HepG2 (cell line): ENCODE measurements around the gene EEA1.

ENCODE experiments used
- ATF4 ChIP-seq, 2 experiments: fragments of 450-650 bp in 1 of 2; sonication (generic) in 1 of 2; formaldehyde crosslinking; IDR thresholded peaks; 2 replicates each; pipeline versions ENCODE4 v1.5.0 to v1.8.0; 2020 to 2022; ENCODE audit warnings: mild to moderate bottlenecking in 1 of 2, missing genetic modification reagents in 1 of 2
- CTCF ChIP-seq: sonication (generic); formaldehyde crosslinking; IDR thresholded peaks from 2 replicates; pipeline ENCODE4 v1.5.0; 2020; ENCODE audit warnings: mild to moderate bottlenecking, missing genetic modification reagents, moderate library complexity
- HOXA3 ChIP-seq: sonication (generic); formaldehyde crosslinking; IDR thresholded peaks from 2 replicates; pipeline ENCODE4 v1.5.0; 2020; ENCODE audit warnings: missing genetic modification reagents
- KLF13 ChIP-seq: sonication (generic); formaldehyde crosslinking; IDR thresholded peaks from 2 replicates; pipeline ENCODE4 v1.4.0; 2020; ENCODE audit warnings: mild to moderate bottlenecking, missing genetic modification reagents
- MEF2D ChIP-seq: sonication (generic); formaldehyde crosslinking; IDR thresholded peaks from 2 replicates; pipeline ENCODE4 v1.5.1; 2020; ENCODE audit warnings: mild to moderate bottlenecking, missing genetic modification reagents
- RAD51 ChIP-seq: fragments of 450-650 bp; IDR thresholded peaks from 2 replicates; pipeline ENCODE4 v1.6.1; 2016; ENCODE audit warnings: borderline replicate concordance
- STAT5B ChIP-seq: sonication (generic); formaldehyde crosslinking; IDR thresholded peaks from 2 replicates; pipeline ENCODE4 v1.4.0; 2020; ENCODE audit warnings: missing genetic modification reagents
- ZNF274 ChIP-seq: sonication (generic); formaldehyde crosslinking; IDR thresholded peaks from 2 replicates; pipeline ENCODE4 v1.5.1; 2020; ENCODE audit warnings: mild to moderate bottlenecking, missing genetic modification reagents
- ZNF816 ChIP-seq: sonication (generic); formaldehyde crosslinking; IDR thresholded peaks from 2 replicates; pipeline ENCODE4 v1.8.0; 2022; ENCODE audit warnings: missing genetic modification reagents, mild to moderate bottlenecking, borderline replicate concordance

GRCh38 chr12:92908108-92908507 is 21.0 kb downstream of the EEA1 start:
- no peak for TF ChIP-seq ZNF274 (CRISPR knock-in tag)
- no peak for TF ChIP-seq KLF13
- TF ChIP-seq RAD51 = no peak
- no peak for TF ChIP-seq ATF4 (CRISPR knock-in tag; IDR thresholded peaks at IDR 0.05)
- no peak for TF ChIP-seq MEF2D
- TF ChIP-seq CTCF = no peak
- no peak for TF ChIP-seq ZNF816 (CRISPR knock-in tag)
- no peak for TF ChIP-seq STAT5B
- TF ChIP-seq HOXA3 (CRISPR knock-in tag) = no peak
